ENCODE results near the gene ZNF200. TPM values are rescaled to one million over a fixed set of nuclear protein-coding genes. Genes with fewer than 3 reads are reported as not detected.

ZNF200 gene
- total RNA-seq (8.4 TPM), polyA plus RNA-seq (ENCODE audit: insufficient read depth in 1 of 8, insufficient read length in 8 of 8, low replicate concordance in 1 of 8) (1 to 10 TPM; 5.3 to 7.7 (median 6.4) TPM)
- long read RNA-seq, donor 1, full-length matches to known transcripts = 2 of 2 reads
- long read RNA-seq, donor 1, partial matches to known transcripts = 0 of 2 reads
- long read RNA-seq, donor 1, other reads (novel, unspliced or antisense) = 0 of 2 reads
- long read RNA-seq, donor 2 = 0 reads
- long read RNA-seq, donor 3, full-length matches to known transcripts = 5 of 5 reads
- long read RNA-seq, donor 3, partial matches to known transcripts = 0 of 5 reads
- long read RNA-seq, donor 3, other reads (novel, unspliced or antisense) = 0 of 5 reads
- long read RNA-seq, donor 4 = 0 reads
- long read RNA-seq, donor 5, full-length matches to known transcripts = 12 of 12 reads
- long read RNA-seq, donor 5, partial matches to known transcripts = 0 of 12 reads
- long read RNA-seq, donor 5, other reads (novel, unspliced or antisense) = 0 of 12 reads
- long read RNA-seq, donor 6, full-length matches to known transcripts = 12 of 12 reads
- long read RNA-seq, donor 6, partial matches to known transcripts = 0 of 12 reads
- long read RNA-seq, donor 6, other reads (novel, unspliced or antisense) = 0 of 12 reads
- long read RNA-seq, donor 7, full-length matches to known transcripts = 6 of 6 reads
- long read RNA-seq, donor 7, partial matches to known transcripts = 0 of 6 reads
- long read RNA-seq, donor 7, other reads (novel, unspliced or antisense) = 0 of 6 reads
- long read RNA-seq, donor 8, full-length matches to known transcripts = 3 of 3 reads
- long read RNA-seq, donor 8, partial matches to known transcripts = 0 of 3 reads
- long read RNA-seq, donor 8, other reads (novel, unspliced or antisense) = 0 of 3 reads
- long read RNA-seq, donor 9, full-length matches to known transcripts = 6 of 6 reads
- long read RNA-seq, donor 9, partial matches to known transcripts = 0 of 6 reads
- long read RNA-seq, donor 9, other reads (novel, unspliced or antisense) = 0 of 6 reads
- long read RNA-seq, donor 10, full-length matches to known transcripts = 6 of 6 reads
- long read RNA-seq, donor 10, partial matches to known transcripts = 0 of 6 reads
- long read RNA-seq, donor 10, other reads (novel, unspliced or antisense) = 0 of 6 reads
- long read RNA-seq, donor 11, full-length matches to known transcripts = 4 of 4 reads
- long read RNA-seq, donor 11, partial matches to known transcripts = 0 of 4 reads
- long read RNA-seq, donor 11, other reads (novel, unspliced or antisense) = 0 of 4 reads

DNA sequence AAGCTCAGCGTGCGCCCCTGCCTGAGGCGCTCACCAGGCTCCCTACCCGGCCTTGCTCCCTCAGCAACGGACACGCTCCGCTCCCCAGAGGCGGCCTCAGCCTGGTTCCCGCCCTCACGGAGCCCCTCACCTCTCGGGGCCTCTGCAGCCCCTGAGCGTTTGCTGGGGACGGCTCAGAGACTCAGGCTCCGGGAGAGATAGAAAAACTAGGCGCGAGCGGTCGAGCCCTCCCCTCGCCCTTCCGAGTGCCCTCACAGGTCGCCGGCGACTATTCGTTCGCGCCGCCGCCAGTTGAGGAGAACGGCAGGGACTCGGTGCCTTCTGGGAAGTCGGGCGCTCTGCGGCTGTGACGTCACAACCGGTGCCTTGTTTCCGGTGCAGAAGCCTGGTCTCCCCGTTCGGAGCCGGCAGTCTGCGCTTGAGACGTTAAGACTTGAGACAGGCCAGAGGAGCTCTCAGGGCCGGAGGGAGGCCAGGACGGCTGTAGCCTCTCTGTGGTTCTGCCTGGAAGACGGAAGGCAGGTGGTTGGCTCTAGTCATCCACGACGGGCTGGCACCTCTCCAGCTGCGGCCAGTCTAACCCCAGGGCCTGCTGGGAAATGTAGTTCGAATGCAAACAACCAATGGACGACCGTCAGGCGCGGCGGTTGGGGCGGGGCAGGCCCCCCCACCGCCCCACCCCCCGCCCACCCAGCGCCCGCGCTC is at the start of gene ZNF200:
Gene ZNF200, minus strand, starts transcription at position 302 of the 705 bp plus-strand sequence. CDS start 1,403 bp downstream, outside the sequence.
- WGBS (ENCODE audit: insufficient coverage) = under 1% methylated on average over 47 of the region's 59 CpGs
- Histone ChIP-seq H3K4me1 (ENCODE audit: control insufficient read depth, insufficient read depth, low read length) (peaks cover 9% of the 10 kb centered on the region), H3K27ac (ENCODE audit: low read length) (peak within 1 kb of the TSS; percentile 98), H3K4me3 (ENCODE audit: low read length) (peak within 1 kb of the TSS; percentile 98), H3K27me3 (ENCODE audit: control insufficient read depth, insufficient read depth, low read length) (no peaks in the 10 kb centered on the region), H3K36me3 (ENCODE audit: control insufficient read depth, insufficient read depth, low read length) (peaks cover 33% of the 10 kb centered on the region), H3K9me3 (replicated peaks; ENCODE audit: control insufficient read depth, low read depth, low read length) (peaks cover 7% of the 10 kb centered on the region)
- peak; percentile 98 for DNase-seq

- peak overlapping the region; percentile 100 for H3K27ac ChIP-seq (ENCODE audit: low read length)
- peaks cover 36% of the 10 kb centered on the region for H3K36me3 ChIP-seq (ENCODE audit: control insufficient read depth, insufficient read depth, low read length)
- peaks cover 30% of the 10 kb centered on the region for H3K9me3 ChIP-seq (replicated peaks; ENCODE audit: control insufficient read depth, low read depth, low read length)
- 4% methylated on average over 56 of the region's 56 CpGs for whole genome bisulfite sequencing (ENCODE audit: insufficient coverage)
- no peaks in the 10 kb centered on the region for H3K27me3 ChIP-seq (ENCODE audit: control insufficient read depth, insufficient read depth, low read length)
- peak overlapping the region; percentile 71 for H3K4me3 ChIP-seq (ENCODE audit: low read length)
- DNase-seq = no peak
- H3K4me1 ChIP-seq (ENCODE audit: control insufficient read depth, insufficient read depth, low read length) = peaks cover 22% of the 10 kb centered on the region
These were observed 48.8 kb upstream of the ZNF200 start for GRCh38 chr16:3283543-3284447.

DNA sequence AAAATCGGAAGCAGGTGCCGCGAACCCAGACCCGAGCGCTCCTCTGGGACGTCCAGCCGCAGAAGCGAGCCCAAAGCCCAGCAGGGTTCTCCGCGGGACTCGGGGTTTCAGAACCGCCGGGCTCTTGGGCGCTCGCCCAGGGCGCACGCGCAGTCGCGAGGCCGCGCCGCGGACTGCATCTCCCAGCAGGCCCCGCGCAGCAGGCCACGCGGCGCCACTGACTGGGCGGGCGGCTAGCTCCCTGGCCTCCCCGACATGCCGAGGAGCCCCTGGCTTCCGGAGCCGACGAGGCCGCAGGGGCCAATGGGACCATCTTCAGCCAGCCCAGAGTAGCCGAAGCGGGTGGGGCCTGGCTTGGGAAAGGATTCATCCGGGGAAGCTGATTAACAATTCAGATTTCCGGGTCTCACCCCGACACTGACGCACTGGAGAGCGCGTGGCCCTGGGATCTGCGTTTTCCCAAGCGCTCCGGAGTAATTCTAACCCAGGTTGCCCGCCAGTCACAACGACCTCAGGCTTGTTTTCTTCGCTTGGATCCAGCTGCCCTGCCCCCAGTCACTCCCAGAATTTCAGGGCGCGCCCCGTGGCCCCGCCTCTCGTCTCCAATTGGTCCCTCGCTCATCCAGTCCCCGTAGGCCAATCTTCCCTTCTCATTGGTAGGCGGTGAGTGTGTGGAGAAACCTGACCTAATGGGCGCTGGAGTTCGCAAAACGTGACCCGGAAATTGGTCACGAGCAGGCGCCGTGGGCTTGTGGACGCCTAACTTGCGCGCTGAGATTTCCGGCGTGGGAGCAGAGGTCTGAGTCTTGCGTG is 48.0 kb upstream of the ZNF200 start, which contains the start of gene ZNF263:
Gene ZNF263, plus strand, starts transcription at position 762 of the 813 bp plus-strand sequence. CDS start 328 bp downstream, outside the sequence.
- Histone ChIP-seq H3K4me1 (ENCODE audit: control insufficient read depth, insufficient read depth, low read length) (peaks cover 22% of the 10 kb centered on the region), H3K4me3 (ENCODE audit: low read length) (peak within 1 kb of the TSS; percentile 71), H3K27ac (ENCODE audit: low read length) (peak within 1 kb of the TSS; percentile 100), H3K27me3 (ENCODE audit: control insufficient read depth, insufficient read depth, low read length) (no peaks in the 10 kb centered on the region), H3K9me3 (replicated peaks; ENCODE audit: control insufficient read depth, low read depth, low read length) (peaks cover 23% of the 10 kb centered on the region), H3K36me3 (ENCODE audit: control insufficient read depth, insufficient read depth, low read length) (peaks cover 29% of the 10 kb centered on the region)
- WGBS (ENCODE audit: insufficient coverage) = under 1% methylated on average over 72 of the region's 72 CpGs
- DNase-seq = peak; percentile 100

DNA sequence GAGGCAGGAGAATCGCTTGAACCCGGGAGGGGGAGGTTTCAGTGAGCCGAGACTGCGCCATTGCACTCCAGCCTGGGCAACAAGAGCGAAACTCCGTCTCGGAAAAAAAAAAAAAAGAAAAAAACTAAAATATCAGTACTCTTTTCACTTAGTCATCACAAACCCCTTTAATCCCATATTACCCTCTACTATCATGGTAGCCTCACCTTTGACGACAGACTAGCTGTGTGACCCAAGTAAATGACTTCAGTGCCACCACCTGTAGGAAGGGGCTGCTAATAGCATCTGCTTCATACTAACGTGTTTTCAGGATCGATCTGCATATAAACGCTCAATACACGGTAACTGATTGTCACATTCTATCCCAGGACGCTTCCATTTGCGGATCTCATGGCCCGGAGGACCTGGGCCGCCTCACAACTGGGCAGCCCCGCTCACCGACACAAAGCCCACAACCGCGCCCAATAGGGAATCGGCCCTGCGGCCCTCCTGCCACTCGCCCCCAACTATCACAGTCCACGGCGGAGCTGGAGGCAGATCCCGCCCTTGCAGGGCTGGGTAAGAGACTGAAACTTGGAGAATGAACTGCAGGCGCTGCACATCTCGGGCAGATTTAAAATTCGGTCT is 47.3 kb upstream of the ZNF200 start:
- Histone ChIP-seq H3K27ac (ENCODE audit: low read length) (peak overlapping the region; percentile 100), H3K4me3 (ENCODE audit: low read length) (peak overlapping the region; percentile 71), H3K36me3 (ENCODE audit: control insufficient read depth, insufficient read depth, low read length) (peaks cover 26% of the 10 kb centered on the region), H3K9me3 (replicated peaks; ENCODE audit: control insufficient read depth, low read depth, low read length) (peaks cover 19% of the 10 kb centered on the region), H3K27me3 (ENCODE audit: control insufficient read depth, insufficient read depth, low read length) (peaks cover 4% of the 10 kb centered on the region), H3K4me1 (ENCODE audit: control insufficient read depth, insufficient read depth, low read length) (peaks cover 22% of the 10 kb centered on the region)
- DNase-seq = no peak
- 10% methylated on average over 16 of the region's 29 CpGs for WGBS (ENCODE audit: insufficient coverage)

GRCh38 chr16:3281222-3281820 is 46.4 kb upstream of the ZNF200 start:
- H3K9me3 ChIP-seq (replicated peaks; ENCODE audit: control insufficient read depth, low read depth, low read length) = peaks cover 13% of the 10 kb centered on the region
- WGBS (ENCODE audit: insufficient coverage) = no CpG with 5 or more reads among the region's 6 CpGs
- H3K27ac ChIP-seq (ENCODE audit: low read length) = no peak overlapping the region
- peaks cover 8% of the 10 kb centered on the region for H3K27me3 ChIP-seq (ENCODE audit: control insufficient read depth, insufficient read depth, low read length)
- peaks cover 19% of the 10 kb centered on the region for H3K36me3 ChIP-seq (ENCODE audit: control insufficient read depth, insufficient read depth, low read length)
- peaks cover 22% of the 10 kb centered on the region for H3K4me1 ChIP-seq (ENCODE audit: control insufficient read depth, insufficient read depth, low read length)
- H3K4me3 ChIP-seq (ENCODE audit: low read length) = no peak overlapping the region
- DNase-seq = no peak

GRCh38 chr16:3276679-3277078 is 41.7 kb upstream of the ZNF200 start:
- H3K27ac ChIP-seq (ENCODE audit: low read length) = no peak overlapping the region
- 73% methylated on average over 2 of the region's 5 CpGs for WGBS (ENCODE audit: insufficient coverage)
- no peak for DNase-seq

GRCh38 chr16:3274947-3275346 is 40.0 kb upstream of the ZNF200 start:
- DNase-seq = no peak
- H3K27me3 ChIP-seq (ENCODE audit: control insufficient read depth, insufficient read depth, low read length) = peaks cover 12% of the 10 kb centered on the region
- H3K9me3 ChIP-seq (replicated peaks; ENCODE audit: control insufficient read depth, low read depth, low read length) = no peaks in the 10 kb centered on the region
- H3K4me1 ChIP-seq (ENCODE audit: control insufficient read depth, insufficient read depth, low read length) = no peaks in the 10 kb centered on the region
- no peaks in the 10 kb centered on the region for H3K36me3 ChIP-seq (ENCODE audit: control insufficient read depth, insufficient read depth, low read length)
- no peak overlapping the region for H3K27ac ChIP-seq (ENCODE audit: low read length)
- H3K4me3 ChIP-seq (ENCODE audit: low read length) = no peak overlapping the region

More at GRCh38 chr16:3276679-3277078, 41.7 kb upstream of the ZNF200 start:
- H3K4me1 ChIP-seq (ENCODE audit: control insufficient read depth, insufficient read depth, low read length) = peaks cover 2% of the 10 kb centered on the region
- no peaks in the 10 kb centered on the region for H3K36me3 ChIP-seq (ENCODE audit: control insufficient read depth, insufficient read depth, low read length)
- H3K27me3 ChIP-seq (ENCODE audit: control insufficient read depth, insufficient read depth, low read length) = peaks cover 12% of the 10 kb centered on the region
- no peak overlapping the region for H3K4me3 ChIP-seq (ENCODE audit: low read length)
- H3K9me3 ChIP-seq (replicated peaks; ENCODE audit: control insufficient read depth, low read depth, low read length) = no peaks in the 10 kb centered on the region

Measured in muscle of leg (tissue), 16 donors.